Natural killer cell (primary cell): ENCODE data around the gene PTPN7. TPM values are rescaled to one million over a fixed set of nuclear protein-coding genes. Genes with fewer than 3 reads are reported as not detected.
A peak's percentile ranks its signal among the peaks of the same experiment; 100 is the strongest.

Experiments
- ATAC-seq, 3 donors: fragments of 150-1000 bp in 2 of 3; fragments of 200-7000 bp in 1 of 3; cut with Tn5 transposase; 1 replicate in 1 of 3; 2 replicates in 2 of 3; pipeline ENCODE4 v1.10.0; 2021; ENCODE audit warnings: mild to moderate bottlenecking in 2 of 3, moderate library complexity in 2 of 3
- DNase-seq, 2 donors: peaks; one replicate each; pipeline versions ENCODE4 v3.0.0 to v3.0.0-alpha.2; 2013 to 2021; ENCODE audit warnings: mixed read lengths in 1 of 2
- H3K27ac ChIP-seq: one replicate; pipeline ENCODE4 v1.5.1; 2013; ENCODE audit warnings: mild to moderate bottlenecking, low read length
- H3K27me3 ChIP-seq: one replicate; pipeline ENCODE4 v1.6.1; 2013; ENCODE audit warnings: low read length; ENCODE audit not compliant: control insufficient read depth, insufficient read depth
- H3K36me3 ChIP-seq: one replicate; pipeline ENCODE4 v1.6.1; 2013; ENCODE audit warnings: low read length; ENCODE audit not compliant: control insufficient read depth, insufficient read depth
- H3K4me1 ChIP-seq: one replicate; pipeline ENCODE4 v1.6.1; 2013; ENCODE audit warnings: low read length; ENCODE audit not compliant: control insufficient read depth, insufficient read depth
- H3K4me3 ChIP-seq: one replicate; pipeline ENCODE4 v1.5.1; 2013; ENCODE audit warnings: low read length
- H3K9me3 ChIP-seq: one replicate; pipeline ENCODE4 v1.6.1; 2013; ENCODE audit warnings: low read length; ENCODE audit not compliant: control insufficient read depth, insufficient read depth
- H3K27ac Mint-ChIP-seq, 2 donors: one replicate each; pipeline ENCODE4 v1.8.0; 2022; ENCODE audit warnings: mild to moderate bottlenecking in 2 of 2, mixed read lengths in 2 of 2, moderate library complexity in 1 of 2
- H3K27me3 Mint-ChIP-seq, 2 donors: one replicate each; pipeline ENCODE4 v1.8.0; 2022; ENCODE audit warnings: low read depth in 2 of 2, mixed read lengths in 2 of 2
- H3K36me3 Mint-ChIP-seq: one replicate; pipeline ENCODE4 v1.8.0; 2022; ENCODE audit warnings: mixed read lengths
- H3K4me1 Mint-ChIP-seq, 2 donors: one replicate each; pipeline ENCODE4 v1.8.0; 2022; ENCODE audit warnings: mixed read lengths in 2 of 2
- H3K4me3 Mint-ChIP-seq: one replicate; pipeline ENCODE4 v1.8.0; 2022; ENCODE audit warnings: mild to moderate bottlenecking, moderate library complexity, mixed read lengths
- H3K9me3 Mint-ChIP-seq, 2 donors: one replicate each; pipeline ENCODE4 v1.8.0; 2022; ENCODE audit warnings: mixed read lengths in 2 of 2
- CTCF ChIP-seq: fragments of 200-600 bp; IDR thresholded peaks from one replicate; pipeline ENCODE4 v1.8.0; 2022; ENCODE audit warnings: antibody characterized with exemption
- WGBS: methylation state at CpG from one replicate; pipeline ENCODE4 v1.1.7; 2013; ENCODE audit warnings: missing lambda C conversion rate; ENCODE audit not compliant: insufficient coverage; 5-methylcytosine and 5-hydroxymethylcytosine counted together
- intact Hi-C: fragments of 100-400 bp; cut with micrococcal nuclease; formaldehyde crosslinking; loops from one replicate; pipeline ENCODE4 v1.14.2; 2022
- total RNA-seq, 4 donors: library from RNA; stranded (reverse); fragments of 120-200 nt in 1 of 4; gene quantifications; one replicate each; pipeline versions ENCODE4 v1.2.3 to v1.2.4, GENCODE V29; 2013 to 2022

PTPN7 gene
- total RNA-seq, 3 donors from 2014 or later (not counting 1 experiment from before 2014, with no cell fraction given) = 144 to 241 (median 196) TPM

GRCh38 chr1:202205523-202206190, 45.3 kb upstream of the PTPN7 start:
- Histone ChIP-seq H3K9me3 (no peaks in the 10 kb centered on the region), H3K27ac (no peak overlapping the region), H3K4me1 (peaks cover 47% of the 10 kb centered on the region), H3K36me3 (no peaks in the 10 kb centered on the region), H3K4me3 (no peak overlapping the region), H3K27me3 (no peaks in the 10 kb centered on the region)
- Mint-ChIP-seq H3K9me3 (no peaks in the 10 kb centered on the region), H3K27ac (no peak overlapping the region), H3K4me3 (no peak overlapping the region), H3K36me3 (no peaks in the 10 kb centered on the region), H3K4me1 (peaks cover 9 to 36% of the 10 kb centered on the region in 2 donors), H3K27me3 (no peaks in the 10 kb centered on the region)
- ATAC-seq = no peak
- DNase-seq = no peak
- intact Hi-C loops = no loop called here
- TF ChIP-seq CTCF = no peak
- WGBS = 59% methylated on average over 4 of the region's 5 CpGs

GRCh38 chr1:202204065-202204464, 43.7 kb upstream of the PTPN7 start:
- no peak for DNase-seq
- Mint-ChIP-seq H3K27me3 (no peaks in the 10 kb centered on the region), H3K4me3 (no peak overlapping the region), H3K27ac (no peak overlapping the region), H3K4me1 (peaks cover 14 to 46% of the 10 kb centered on the region in 2 donors), H3K36me3 (no peaks in the 10 kb centered on the region), H3K9me3 (no peaks in the 10 kb centered on the region)
- Histone ChIP-seq H3K4me3 (peak overlapping the region; percentile 4), H3K36me3 (no peaks in the 10 kb centered on the region), H3K27me3 (no peaks in the 10 kb centered on the region), H3K9me3 (no peaks in the 10 kb centered on the region), H3K27ac (peak overlapping the region; percentile 50), H3K4me1 (peaks cover 63% of the 10 kb centered on the region)
- intact Hi-C loops = no loop called here
- no peak for ATAC-seq
- WGBS = 45% methylated on average over 1 of the region's 1 CpG
- TF ChIP-seq CTCF = no peak

DNA sequence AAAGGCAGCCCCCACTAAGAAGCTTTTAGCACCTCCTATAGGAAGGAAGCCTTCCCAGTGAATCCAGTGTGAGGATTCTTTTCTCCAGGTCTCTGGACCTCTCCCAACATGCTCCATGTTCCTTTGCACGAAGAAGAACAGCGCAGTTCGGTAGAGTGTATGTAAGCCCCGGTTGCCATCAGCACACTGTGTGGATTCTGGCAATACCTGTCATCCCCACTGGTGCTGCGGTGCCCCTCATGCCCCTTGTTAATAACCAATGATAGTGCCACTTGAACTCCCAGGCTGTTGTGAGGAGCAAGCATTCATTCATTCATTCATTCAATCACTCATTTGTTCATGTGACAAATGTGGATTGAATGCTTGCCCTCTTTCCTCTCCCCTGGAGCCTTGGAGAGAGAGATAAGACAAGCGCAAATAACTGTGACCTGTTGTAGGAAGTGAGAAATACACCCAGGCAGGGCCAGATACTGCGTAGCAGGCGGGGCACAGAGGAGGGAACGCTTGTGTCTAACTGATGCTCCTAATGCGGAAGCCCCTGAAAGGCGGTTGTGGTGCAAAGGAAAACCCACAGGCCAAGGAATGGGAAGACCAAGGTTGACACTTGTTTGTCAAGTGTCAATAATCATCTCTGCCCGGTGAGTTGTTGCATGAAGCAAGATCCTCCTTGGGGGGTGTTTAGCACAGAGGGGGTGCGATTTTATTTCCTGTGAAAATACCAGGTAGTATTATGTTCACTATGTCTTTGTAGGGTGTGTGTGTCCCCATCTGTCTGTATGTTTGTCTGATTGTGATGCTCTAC, 43.0 kb upstream of the PTPN7 start:
- H3K4me3 ChIP-seq = peak overlapping the region; percentile 4
- no peaks in the 10 kb centered on the region for H3K27me3 Mint-ChIP-seq
- H3K4me1 ChIP-seq = peaks cover 69% of the 10 kb centered on the region
- no peaks in the 10 kb centered on the region for H3K36me3 ChIP-seq
- H3K4me3 Mint-ChIP-seq = no peak overlapping the region
- H3K27me3 ChIP-seq = no peaks in the 10 kb centered on the region
- peak; percentile 73 to 83 (median 76) for ATAC-seq
- DNase-seq = peak; percentile 49 to 70
- 35% methylated on average over 13 of the region's 13 CpGs for WGBS
- no peak for TF ChIP-seq CTCF
- intact Hi-C loops = no loop called here
- H3K36me3 Mint-ChIP-seq = no peaks in the 10 kb centered on the region
- H3K9me3 Mint-ChIP-seq = no peaks in the 10 kb centered on the region
- peaks cover 21 to 52% of the 10 kb centered on the region in 2 donors for H3K4me1 Mint-ChIP-seq
- H3K27ac Mint-ChIP-seq = no peak overlapping the region
- peak overlapping the region; percentile 50 for H3K27ac ChIP-seq
- H3K9me3 ChIP-seq = no peaks in the 10 kb centered on the region
